Stimulated activated CD4-positive, alpha-beta T cell treated with anti-CD3 and anti-CD28 coated beads, Interleukin-2, amount 100 ng/mL, for 24 hours (primary cell): Measurements from ENCODE around the gene ZC2HC1B.
A peak's percentile ranks its signal among the peaks of the same experiment; 100 is the strongest.
"Not testable (repeated sequence)": the region's sequence is repeated elsewhere in the genome, so short reads cannot be mapped to it uniquely, and the experiment has no call there.

Source experiments
- DNase-seq, 2 donors: peaks; one replicate each; pipeline ENCODE4 v3.0.0-alpha.2; 2020

The ZC2HC1B gene

DNA sequence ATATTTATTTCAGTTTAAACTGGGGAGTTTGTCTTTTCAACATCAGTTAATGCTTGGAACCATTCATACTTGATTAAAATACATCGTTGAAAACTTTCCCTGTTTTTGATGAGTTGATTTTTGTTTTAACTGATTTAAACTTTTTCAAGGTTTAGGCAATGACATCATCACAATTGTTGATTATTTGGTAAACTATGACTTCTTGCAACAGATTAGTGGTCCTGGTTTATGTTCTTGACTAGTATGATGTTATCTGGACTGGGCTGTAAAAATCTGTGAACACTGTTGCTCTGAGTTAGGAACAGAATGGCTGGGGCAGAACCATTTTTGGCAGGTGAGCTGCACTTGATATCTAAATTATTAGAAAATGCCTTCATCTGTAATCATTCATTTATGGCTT, at the start of gene ZC2HC1B:
Gene ZC2HC1B, plus strand, starts transcription at position 241 of the 400 bp plus-strand sequence. Its CDS starts 66 bp downstream, at position 307.
- no peak for DNase-seq

DNA sequence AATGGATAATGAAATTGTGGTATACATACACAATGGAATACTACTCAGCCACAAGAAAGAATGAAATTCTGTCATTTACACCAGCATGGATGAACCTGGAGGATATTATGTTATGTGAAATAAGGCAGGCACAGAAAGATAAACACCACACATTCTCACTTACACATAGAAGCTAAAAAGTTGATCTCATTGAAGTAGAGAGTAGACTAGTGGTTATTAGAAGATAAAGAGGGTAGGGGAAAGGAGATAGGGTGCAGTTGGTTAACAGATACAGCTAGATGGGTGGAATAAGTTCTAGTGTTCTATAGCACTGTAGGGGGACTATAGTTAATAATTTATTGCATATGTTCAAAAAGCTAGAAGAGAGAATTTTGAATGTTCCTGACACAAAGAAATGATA, 46.7 kb upstream of the ZC2HC1B start:
- DNase-seq, result no peak

- DNase-seq, result no peak
These were observed 42.9 kb upstream of the ZC2HC1B start for GRCh38 chr6:143821359-143821758.

DNA sequence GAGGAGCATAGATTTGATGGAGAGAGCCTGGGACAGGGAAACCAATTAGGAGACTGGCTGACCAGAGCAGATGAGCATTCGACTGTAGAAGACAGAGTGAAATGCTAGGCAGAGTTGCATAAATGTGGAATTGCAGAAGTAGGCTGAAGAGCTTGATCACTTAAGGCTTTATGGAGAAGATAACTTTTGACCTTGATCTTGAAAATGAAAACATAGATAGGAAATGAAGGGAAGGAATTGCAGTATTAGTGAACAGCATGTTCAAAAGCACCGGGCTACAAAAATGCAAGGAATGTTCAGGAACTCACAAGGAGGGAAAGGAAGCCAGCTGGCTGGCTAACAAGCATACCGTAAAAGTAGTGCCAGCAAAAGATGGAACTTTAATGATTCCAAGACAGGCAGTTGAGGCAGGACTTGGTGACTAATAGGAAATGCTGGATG, 41.7 kb upstream of the ZC2HC1B start:
- DNase-seq, result no peak

DNA sequence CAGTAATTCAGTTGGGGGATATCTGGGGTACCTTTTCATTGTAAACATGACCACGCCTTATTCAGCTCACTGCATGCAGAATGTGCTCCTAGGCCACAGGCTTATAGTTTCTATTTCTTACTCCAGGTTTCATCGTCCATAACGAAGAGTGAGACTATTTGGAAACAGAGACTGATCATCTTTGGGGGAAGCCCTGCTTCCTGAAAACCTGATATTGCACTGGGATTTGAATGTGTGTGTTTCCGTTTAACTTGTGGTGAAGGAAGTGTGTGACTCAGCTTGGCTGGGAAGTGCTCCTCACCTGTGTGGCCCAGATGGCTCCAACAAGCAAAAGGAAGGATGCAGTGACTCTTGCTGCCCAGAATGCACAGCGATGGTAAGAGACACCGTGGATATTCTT, 40.7 kb upstream of the ZC2HC1B start:
- DNase-seq, result no peak

- no peak for DNase-seq
These were observed 35.7 kb upstream of the ZC2HC1B start for GRCh38 chr6:143828572-143828971.

- no peak for DNase-seq
These were observed 28.1 kb upstream of the ZC2HC1B start for GRCh38 chr6:143836150-143836549.

GRCh38 chr6:143838395-143838794, 25.9 kb upstream of the ZC2HC1B start:
- no peak for DNase-seq

DNA sequence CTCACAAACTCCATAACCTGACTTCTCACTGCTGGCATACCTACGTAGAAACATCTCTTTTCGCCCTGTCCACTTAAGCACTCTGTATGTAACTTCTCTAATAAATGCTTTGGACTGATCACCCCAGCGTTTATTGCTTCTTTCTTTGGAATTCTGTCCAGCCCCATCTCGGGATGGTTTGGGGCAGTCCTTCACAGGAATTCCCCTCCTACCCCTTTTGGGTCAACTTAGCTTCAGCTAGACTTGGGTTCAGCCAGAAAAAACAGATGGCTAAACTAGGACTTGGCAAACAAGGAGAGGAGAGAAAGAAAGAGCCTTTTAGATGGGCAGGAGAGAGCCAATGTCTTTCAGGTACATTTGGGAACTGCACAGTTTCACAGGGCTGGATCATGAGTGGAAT, 25.1 kb upstream of the ZC2HC1B start:
- DNase-seq, result no peak

GRCh38 chr6:143840595-143841265, 23.5 kb upstream of the ZC2HC1B start:
- DNase-seq, result no peak

- peak in 1 of 2 donors; percentile 19 for DNase-seq
These were observed 21.8 kb upstream of the ZC2HC1B start for GRCh38 chr6:143842461-143842901.

GRCh38 chr6:143842902-143843676, 21.2 kb upstream of the ZC2HC1B start, which contains the start of gene LTV1:
Gene LTV1 (plus strand): TSS chr6:143843338. CDS start chr6:143843478, 140 bp downstream.
- DNase-seq, result peak; percentile 93 to 94

GRCh38 chr6:143843677-143843999, 20.6 kb upstream of the ZC2HC1B start:
- no peak for DNase-seq

GRCh38 chr6:143844006-143844405, 20.3 kb upstream of the ZC2HC1B start:
- DNase-seq, result no peak

GRCh38 chr6:143845033-143845432, 19.2 kb upstream of the ZC2HC1B start:
- DNase-seq, result no peak

GRCh38 chr6:143851706-143852105, 12.6 kb upstream of the ZC2HC1B start:
- not testable (repeated sequence) for DNase-seq

DNA sequence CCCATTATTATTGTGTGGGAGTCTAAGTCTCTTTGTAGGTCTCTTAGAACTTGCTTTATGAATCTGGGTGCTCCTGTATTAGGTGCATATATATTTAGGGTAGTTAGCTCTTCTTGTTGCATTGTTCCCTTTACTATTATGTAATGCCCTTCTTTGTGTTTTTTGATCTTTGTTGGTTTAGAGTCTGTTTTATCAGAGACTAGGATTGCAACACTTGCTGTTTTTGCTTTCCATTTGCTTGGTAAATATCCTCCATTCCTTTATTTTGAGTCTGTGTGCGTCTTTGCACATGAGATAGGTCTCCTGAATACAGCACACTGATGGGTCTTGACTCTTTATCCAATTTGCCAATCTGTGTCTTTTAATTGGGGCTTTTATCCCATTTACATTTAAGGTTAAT, 9.2 kb upstream of the ZC2HC1B start:
- DNase-seq, result not testable (repeated sequence)

- DNase-seq, result not testable (repeated sequence)
These were observed 7.5 kb upstream of the ZC2HC1B start for GRCh38 chr6:143856762-143857161.

DNA sequence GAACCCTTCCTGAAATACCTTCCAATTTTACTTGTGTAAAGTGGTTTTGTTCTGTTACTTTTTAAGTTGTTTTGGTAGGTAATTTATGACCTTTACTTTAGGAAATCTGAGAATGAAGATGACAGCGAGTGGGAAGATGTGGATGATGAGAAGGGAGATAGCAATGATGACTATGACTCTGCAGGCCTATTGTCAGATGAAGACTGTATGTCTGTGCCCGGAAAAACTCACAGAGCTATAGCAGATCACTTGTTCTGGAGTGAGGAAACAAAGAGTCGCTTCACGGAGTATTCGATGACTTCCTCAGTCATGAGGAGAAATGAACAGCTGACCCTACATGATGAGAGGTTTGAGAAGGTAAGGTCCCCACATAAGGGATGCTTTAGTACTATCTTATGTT, 6.6 kb upstream of the ZC2HC1B start:
- DNase-seq, result no peak

DNA sequence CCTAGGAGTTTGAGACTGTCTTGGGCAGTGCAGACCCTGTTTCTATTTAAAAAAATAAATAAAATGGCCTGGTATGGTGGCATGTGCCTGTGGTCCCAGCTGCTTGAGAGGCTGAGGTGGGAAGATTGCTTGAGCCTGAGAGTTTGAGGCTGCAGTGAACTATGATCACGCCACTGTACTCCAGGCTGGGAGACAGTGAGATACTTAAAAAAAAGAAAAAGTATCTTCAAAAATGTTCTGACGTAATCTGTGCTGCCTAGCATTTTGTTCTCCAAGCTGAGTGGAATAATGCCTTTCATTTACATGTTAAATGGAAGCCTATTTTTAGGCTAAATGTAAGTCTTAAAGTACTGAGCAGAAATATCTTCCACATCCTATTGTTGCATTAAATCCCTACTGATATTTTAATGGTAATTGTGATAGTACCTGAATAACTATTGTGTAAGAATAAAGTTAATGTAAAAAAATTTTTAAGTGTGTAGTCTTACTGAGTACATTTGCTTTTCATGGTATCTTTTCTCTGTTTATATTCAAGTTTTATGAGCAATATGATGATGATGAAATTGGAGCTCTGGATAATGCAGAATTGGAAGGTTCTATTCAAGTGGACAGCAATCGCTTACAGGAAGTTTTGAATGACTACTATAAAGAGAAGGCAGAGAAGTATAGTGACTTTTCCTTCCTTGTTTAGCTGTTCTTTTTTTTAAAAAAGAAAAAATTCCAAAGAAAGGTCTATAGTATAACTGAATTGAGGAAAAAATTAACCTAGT, 4.2 kb upstream of the ZC2HC1B start:
- DNase-seq, result no peak

GRCh38 chr6:143863771-143864170, 503 bp upstream of the ZC2HC1B start:
- no peak for DNase-seq

DNA sequence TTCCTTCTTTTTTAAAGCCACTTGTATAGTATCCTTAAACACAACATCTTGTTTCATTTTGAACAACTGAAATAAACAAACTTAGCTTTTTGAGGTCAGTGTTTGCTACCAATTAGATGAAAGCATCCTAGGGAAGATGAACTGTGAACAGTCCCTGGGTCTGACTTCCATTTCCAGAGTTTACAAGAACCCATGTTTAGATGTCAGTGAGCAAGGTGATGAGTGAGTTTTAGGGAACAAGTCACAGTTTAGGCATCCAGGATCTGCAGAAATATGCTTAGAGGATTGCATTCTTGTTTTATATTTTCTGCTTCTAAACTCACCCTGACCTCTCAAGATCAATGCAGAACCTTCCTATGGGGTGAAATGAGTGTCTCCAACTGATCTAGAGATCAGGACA, 3.0 kb downstream of the ZC2HC1B start:
- no peak for DNase-seq

GRCh38 chr6:143868808-143869207, 4.5 kb downstream of the ZC2HC1B start:
- DNase-seq, result not testable (repeated sequence)
